DOHH2 (cell line): Measurements from ENCODE around the gene RIMS1.

ENCODE experiments used
- H3F3A ChIP-seq: fragments of 200-600 bp; sonication (generic), shearing (Covaris generic); 2 replicates; pipeline ENCODE4 v1.6.0; 2016; ENCODE audit warnings: antibody characterized with exemption, mild to moderate bottlenecking; ENCODE audit not compliant: control insufficient read depth, insufficient read depth
- H3K27ac ChIP-seq: fragments of 200-600 bp; sonication (generic); 2 replicates; pipeline ENCODE4 v1.5.1; 2014; ENCODE audit warnings: low read depth, mild to moderate bottlenecking, low read length, moderate library complexity
- H3K27me3 ChIP-seq: fragments of 200-600 bp; sonication (generic); 2 replicates; pipeline ENCODE4 v1.6.1; 2014; ENCODE audit warnings: mild to moderate bottlenecking, low read length, mixed read lengths; ENCODE audit not compliant: control insufficient read depth
- H3K36me3 ChIP-seq: fragments of 200-600 bp; sonication (generic); 2 replicates; pipeline ENCODE4 v1.6.1; 2014; ENCODE audit warnings: mild to moderate bottlenecking, low read length, moderate library complexity, mixed read lengths; ENCODE audit not compliant: control insufficient read depth
- H3K4me1 ChIP-seq: fragments of 200-600 bp; sonication (generic); 2 replicates; pipeline ENCODE4 v1.6.1; 2014; ENCODE audit warnings: mild to moderate bottlenecking, low read length, mixed read lengths; ENCODE audit not compliant: control insufficient read depth
- H3K4me2 ChIP-seq: fragments of 200-600 bp; sonication (generic); 2 replicates; pipeline ENCODE4 v1.6.0; 2014; ENCODE audit warnings: mild to moderate bottlenecking, low read length, moderate library complexity
- H3K4me3 ChIP-seq: fragments of 200-600 bp; sonication (generic); 2 replicates; pipeline ENCODE4 v1.5.1; 2014; ENCODE audit warnings: mild to moderate bottlenecking, low read length, mixed read lengths
- H3K79me2 ChIP-seq: fragments of 200-600 bp; sonication (generic); 2 replicates; pipeline ENCODE4 v1.6.1; 2014; ENCODE audit warnings: mild to moderate bottlenecking, low read length, mixed read lengths; ENCODE audit not compliant: control insufficient read depth
- H3K9me2 ChIP-seq: fragments of 200-600 bp; sonication (generic); replicated peaks from 2 replicates; pipeline ENCODE4 v1.6.1; 2014; ENCODE audit warnings: mild to moderate bottlenecking, low read length, mixed read lengths; ENCODE audit not compliant: control insufficient read depth
- H3K9me3 ChIP-seq: fragments of 200-600 bp; sonication (generic); 2 replicates; pipeline ENCODE4 v1.6.1; 2014; ENCODE audit warnings: antibody characterized with exemption, low read length, mixed read lengths; ENCODE audit not compliant: control insufficient read depth, insufficient read depth
- H4K20me1 ChIP-seq: fragments of 200-600 bp; sonication (generic); 2 replicates; pipeline ENCODE4 v1.6.0; 2014; ENCODE audit warnings: low read depth, mild to moderate bottlenecking, antibody characterized with exemption, low read length, moderate library complexity; ENCODE audit not compliant: control insufficient read depth, insufficient read depth
- CTCF ChIP-seq: fragments of 200-600 bp; sonication (generic); IDR thresholded peaks from one replicate; pipeline ENCODE4 v1.5.1; 2014; ENCODE audit warnings: antibody characterized with exemption, mild to moderate bottlenecking, low read depth, low read length; ENCODE audit not compliant: poor library complexity, severe bottlenecking
- EZH2phosphoT487 ChIP-seq: fragments of 200-600 bp; sonication (generic); IDR thresholded peaks from 2 replicates; pipeline ENCODE4 v1.6.1; 2017; ENCODE audit warnings: borderline replicate concordance, mild to moderate bottlenecking, antibody characterized with exemption, low read length, moderate library complexity, mixed read lengths

Gene RIMS1

GRCh38 chr6:71933881-71934280, 47.5 kb downstream of the RIMS1 start:
- Histone ChIP-seq H3K36me3 (no peaks in the 10 kb centered on the region), H3K9me3 (no peaks in the 10 kb centered on the region), H4K20me1 (no peaks in the 10 kb centered on the region), H3K27ac (no peak overlapping the region), H3K4me2 (no peak overlapping the region), H3K4me3 (no peak overlapping the region), H3K4me1 (no peaks in the 10 kb centered on the region), H3K9me2 (no peaks in the 10 kb centered on the region), H3K79me2 (no peaks in the 10 kb centered on the region), H3F3A (no peaks in the 10 kb centered on the region), H3K27me3 (no peaks in the 10 kb centered on the region)
- TF ChIP-seq CTCF, result no peak
- no peak for TF ChIP-seq EZH2phosphoT487

GRCh38 chr6:71965404-71965803, 79.1 kb downstream of the RIMS1 start:
- no peak overlapping the region for H3K4me2 ChIP-seq

GRCh38 chr6:71967436-71967835, 81.1 kb downstream of the RIMS1 start:
- no peaks in the 10 kb centered on the region for H4K20me1 ChIP-seq
- no peaks in the 10 kb centered on the region for H3K9me3 ChIP-seq
- H3K79me2 ChIP-seq, result no peaks in the 10 kb centered on the region

More at GRCh38 chr6:71965404-71965803, 79.1 kb downstream of the RIMS1 start:
- H3F3A ChIP-seq, result no peaks in the 10 kb centered on the region
- H4K20me1 ChIP-seq, result no peaks in the 10 kb centered on the region
- no peak overlapping the region for H3K4me3 ChIP-seq
- H3K27me3 ChIP-seq, result no peaks in the 10 kb centered on the region
- H3K9me2 ChIP-seq, result no peaks in the 10 kb centered on the region
- no peaks in the 10 kb centered on the region for H3K36me3 ChIP-seq
- no peaks in the 10 kb centered on the region for H3K9me3 ChIP-seq
- no peak overlapping the region for H3K27ac ChIP-seq
- H3K4me1 ChIP-seq, result no peaks in the 10 kb centered on the region
- no peak for TF ChIP-seq EZH2phosphoT487
- no peak for TF ChIP-seq CTCF
- H3K79me2 ChIP-seq, result no peaks in the 10 kb centered on the region

More at GRCh38 chr6:71967436-71967835, 81.1 kb downstream of the RIMS1 start:
- Histone ChIP-seq H3K9me2 (no peaks in the 10 kb centered on the region), H3K4me2 (no peak overlapping the region), H3K27ac (no peak overlapping the region), H3K27me3 (no peaks in the 10 kb centered on the region), H3F3A (no peaks in the 10 kb centered on the region), H3K4me1 (no peaks in the 10 kb centered on the region), H3K36me3 (no peaks in the 10 kb centered on the region), H3K4me3 (no peak overlapping the region)
- TF ChIP-seq EZH2phosphoT487 (no peak), CTCF (no peak)
